Panc1 (cell line): ENCODE results near the gene MSRB3.

Source experiments
- CTCF ChIP-seq: fragments of 450-650 bp; IDR thresholded peaks from 2 replicates; pipeline ENCODE4 v1.5.1; 2017; ENCODE audit warnings: mild to moderate bottlenecking
- POLR2AphosphoS5 ChIP-seq: IDR thresholded peaks from 2 replicates; pipeline ENCODE4 v1.6.1; 2012; ENCODE audit warnings: mild to moderate bottlenecking, low read depth, low read length, moderate library complexity
- REST ChIP-seq, 2 experiments: IDR thresholded peaks; 2 replicates each; pipeline ENCODE4 v1.6.1; 2011 to 2012; ENCODE audit warnings: low read depth in 2 of 2, control low read depth in 1 of 2, low read length in 1 of 2, mild to moderate bottlenecking in 1 of 2, moderate library complexity in 1 of 2; ENCODE audit not compliant: insufficient read depth in 1 of 2
- SIN3A ChIP-seq: IDR thresholded peaks from 2 replicates; pipeline ENCODE4 v1.6.1; 2012; ENCODE audit warnings: low read depth, mild to moderate bottlenecking, low read length, moderate library complexity, borderline replicate concordance; ENCODE audit not compliant: insufficient read depth
- TCF7L2 ChIP-seq: IDR thresholded peaks from 2 replicates; pipeline ENCODE4 v1.6.1; 2011; ENCODE audit warnings: mild to moderate bottlenecking, low read depth, low read length, inconsistent platforms

- peak; percentile 17; the same call in 1 of the 2 replicates for TF ChIP-seq CTCF
- TF ChIP-seq TCF7L2, result no peak
- no peak for TF ChIP-seq POLR2AphosphoS5
- no peak for TF ChIP-seq REST (IDR thresholded peaks at IDR 0.05; ENCODE audit: insufficient read depth in 1 of 2, low read depth in 2 of 2, low read length in 1 of 2)
- no peak for TF ChIP-seq SIN3A
Measured at GRCh38 chr12:65339161-65339560, 60.7 kb downstream of the MSRB3 start.
